Head of caudate nucleus (tissue), 42 donors: ENCODE measurements around the gene KIZ.

Experiments used
- DNase-seq, 42 donors: peaks; one replicate each; pipeline versions ENCODE4 v3.0.0 to v3.0.0-alpha.2; 2020 to 2021; ENCODE audit warnings: mixed read lengths in 7 of 42
- intact Hi-C: fragments of 100-400 bp; cut with DNase I; formaldehyde crosslinking; loops from one replicate; pipeline ENCODE4 v1.15.0; 2022

Gene KIZ

DNA sequence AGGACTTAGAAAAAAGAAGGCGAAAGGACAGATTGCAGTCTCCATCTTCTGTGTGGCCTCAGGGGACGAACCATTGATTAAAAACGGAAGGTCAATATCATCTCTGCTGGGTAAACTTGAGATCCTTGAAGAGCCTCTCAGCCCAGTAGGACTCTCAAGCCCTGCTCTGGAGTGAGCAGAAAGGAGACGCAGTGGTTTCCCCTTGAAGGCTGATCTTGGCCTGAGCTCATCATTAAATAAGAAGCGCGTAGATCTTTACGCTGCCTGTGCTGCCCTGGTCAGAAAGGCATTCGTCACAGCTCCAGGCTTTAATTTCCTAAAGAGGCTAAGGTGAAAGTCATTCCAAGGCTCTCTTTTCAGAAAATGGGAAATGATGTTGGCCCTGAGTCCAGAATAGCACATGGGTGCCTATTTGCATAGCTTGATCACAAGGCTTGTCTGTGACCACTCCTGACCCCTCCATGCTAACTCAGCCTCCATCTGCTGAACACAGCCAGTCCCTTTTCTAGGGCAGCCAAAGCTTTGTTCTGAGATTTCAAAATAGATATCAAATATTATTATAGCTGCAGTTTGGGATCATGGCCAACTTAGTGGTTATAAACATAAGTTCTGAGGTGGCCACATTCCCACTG, 148.0 kb downstream of the KIZ start:
- DNase-seq, result no peak
- intact Hi-C loops, result no loop called here

DNA sequence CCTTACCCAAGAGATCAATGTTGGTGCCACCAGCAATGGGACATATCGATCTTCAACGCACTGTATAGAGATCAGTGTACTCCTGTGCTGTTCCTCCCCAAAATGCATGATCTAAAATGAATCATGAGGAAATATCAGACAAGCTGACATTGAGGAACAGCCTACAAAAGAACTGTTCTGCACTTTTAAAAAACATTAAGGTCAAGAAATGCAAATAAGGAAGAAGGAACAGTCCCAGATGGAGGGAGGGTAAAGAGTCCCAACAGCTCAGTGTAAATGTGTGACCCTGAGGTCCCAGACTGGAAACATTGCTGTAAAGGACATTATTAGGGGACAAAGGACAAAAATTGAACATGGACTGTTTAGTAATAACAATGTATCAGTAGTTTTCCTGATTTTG, 152.9 kb downstream of the KIZ start:
- DNase-seq, result no peak
- intact Hi-C loops, result no loop called here

DNA sequence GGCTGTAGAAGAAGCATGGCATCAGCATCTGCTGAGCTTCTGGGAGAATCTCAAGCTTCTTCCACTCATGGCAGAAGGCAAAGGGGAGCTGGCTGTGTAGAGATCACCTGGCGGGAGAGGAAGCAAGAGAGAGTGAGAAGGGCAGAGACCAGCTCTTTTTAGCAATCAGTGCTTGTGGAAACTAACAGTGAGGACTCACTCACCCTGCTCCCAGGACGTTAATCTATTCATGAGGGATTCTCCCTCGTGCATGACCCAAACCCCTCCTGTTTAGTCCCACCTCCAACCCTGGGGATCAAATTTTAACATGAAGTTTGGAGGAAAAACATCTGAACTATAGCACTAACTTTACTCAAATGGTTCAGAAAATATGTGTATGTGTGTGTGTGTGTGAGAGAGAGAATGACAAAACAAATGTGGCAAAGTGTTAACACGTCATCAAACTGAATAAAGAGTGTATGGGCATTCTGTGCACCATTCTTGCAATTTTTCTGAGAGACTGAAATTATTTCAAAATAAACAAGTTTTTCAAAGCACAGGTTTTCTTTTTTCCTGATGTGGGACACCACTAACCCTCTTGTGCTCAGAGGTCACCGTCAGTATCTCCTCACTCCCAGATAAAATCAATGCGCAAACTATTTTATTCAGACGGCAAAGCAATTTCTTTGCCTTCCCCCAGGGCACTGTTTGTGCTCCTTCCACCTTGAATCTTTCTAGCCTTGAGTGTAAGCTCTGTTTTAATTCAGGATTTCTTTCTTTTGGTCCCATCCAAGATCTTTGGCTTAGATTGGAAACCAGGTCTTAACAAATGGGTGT, 154.0 kb downstream of the KIZ start:
- intact Hi-C loops, result no loop called here
- DNase-seq, result no peak

DNA sequence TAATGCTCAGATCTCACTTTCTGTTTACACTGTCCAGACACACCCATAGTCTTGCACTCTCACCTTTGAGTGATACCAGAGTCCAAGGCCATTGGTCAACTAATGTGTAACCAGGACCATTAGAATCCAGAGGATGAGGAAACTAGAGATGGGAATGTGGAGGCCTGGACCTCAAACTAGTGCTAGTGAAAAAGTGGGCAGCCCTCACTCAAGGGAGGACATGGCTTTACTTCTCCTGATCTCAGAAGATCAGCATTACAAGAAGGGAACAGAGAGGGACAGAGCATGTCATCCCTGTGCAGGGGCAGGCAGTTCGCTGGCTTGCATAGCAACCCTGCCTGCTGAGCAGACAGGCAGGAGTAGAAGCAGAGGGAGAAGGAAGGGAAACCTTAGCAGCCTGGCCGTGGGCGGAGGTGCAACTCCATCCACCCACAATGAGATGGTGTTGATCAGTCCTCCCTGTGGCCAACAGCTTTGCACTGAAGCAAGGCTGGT, 154.7 kb downstream of the KIZ start:
- DNase-seq, result no peak
- intact Hi-C loops, result no loop called here

DNA sequence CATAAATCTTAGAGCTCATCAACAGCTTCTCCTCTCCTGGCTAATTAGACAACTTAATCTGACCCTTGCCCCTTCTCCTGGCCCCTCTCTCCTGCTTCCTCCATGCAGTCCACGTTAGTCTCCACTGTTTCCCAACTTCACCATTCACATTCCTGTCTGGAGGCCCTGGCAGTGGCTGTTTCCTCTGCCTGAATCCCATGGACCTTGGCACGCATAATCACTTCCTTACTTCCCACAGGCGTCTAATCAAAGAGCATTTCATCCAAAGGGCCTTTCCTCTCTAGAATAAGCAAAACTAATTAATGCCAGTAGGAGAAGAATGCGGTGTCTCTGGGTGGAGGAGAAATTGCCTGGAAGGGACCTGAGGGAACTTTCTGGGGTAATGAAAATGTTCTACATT, 160.9 kb downstream of the KIZ start:
- no peak for DNase-seq
- intact Hi-C loops, result no loop called here

DNA sequence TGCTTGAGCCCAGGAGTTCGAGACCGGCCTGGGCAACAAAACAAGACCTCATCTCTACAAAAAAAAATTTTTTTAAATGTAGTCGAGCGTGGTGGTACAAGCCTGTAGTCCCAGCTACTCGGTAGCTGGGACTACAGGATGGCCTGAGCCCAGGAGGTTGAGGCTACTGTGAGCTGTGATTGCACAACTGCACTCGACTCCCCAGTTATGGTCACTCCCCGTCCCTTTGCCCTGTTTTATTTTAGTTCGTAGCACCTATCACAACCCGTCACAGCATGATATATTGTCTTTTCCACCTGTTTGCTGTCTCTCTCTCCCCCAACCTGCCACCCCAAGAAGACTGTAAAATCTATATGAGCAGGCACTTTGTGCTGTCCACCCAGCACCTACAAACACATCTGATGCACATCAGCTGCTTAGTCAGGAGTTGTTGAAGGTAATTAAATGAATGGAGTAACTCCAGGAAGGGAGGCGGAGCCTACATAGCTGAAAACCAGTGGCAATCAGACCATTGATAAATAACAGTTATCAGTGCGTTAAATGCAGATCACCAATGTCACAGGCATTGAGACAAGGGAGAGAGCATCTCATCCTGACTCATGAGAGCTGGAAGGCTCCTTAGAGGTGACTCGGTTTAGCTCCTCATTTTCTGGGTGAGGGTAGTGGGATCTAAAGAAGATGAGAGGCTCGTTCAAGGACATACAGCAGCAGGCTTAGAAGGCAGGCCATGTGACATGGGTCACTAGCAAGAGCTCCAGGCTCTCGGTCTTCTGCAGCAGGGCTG, 162.9 kb downstream of the KIZ start:
- no peak for DNase-seq
- intact Hi-C loops, result no loop called here

DNA sequence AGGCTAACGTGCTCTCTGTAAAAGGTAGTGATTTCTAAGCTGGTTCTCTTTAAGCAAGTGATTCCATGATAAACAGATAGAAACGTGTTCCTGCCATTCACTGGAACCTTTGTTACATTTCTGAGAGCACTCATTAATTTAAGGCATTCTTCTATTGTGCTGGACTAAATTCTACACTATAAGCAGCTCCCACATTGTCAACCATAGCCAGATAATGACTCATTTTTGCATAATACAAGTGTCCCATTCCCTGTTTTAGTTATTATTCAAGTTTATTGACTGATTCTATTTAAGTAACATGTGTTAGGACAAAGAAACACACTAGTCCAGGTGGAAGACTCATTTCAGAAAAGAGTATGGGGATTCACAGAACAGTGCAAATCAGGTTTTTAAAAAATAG, 163.8 kb downstream of the KIZ start:
- intact Hi-C loops, result no loop called here
- DNase-seq, result no peak

DNA sequence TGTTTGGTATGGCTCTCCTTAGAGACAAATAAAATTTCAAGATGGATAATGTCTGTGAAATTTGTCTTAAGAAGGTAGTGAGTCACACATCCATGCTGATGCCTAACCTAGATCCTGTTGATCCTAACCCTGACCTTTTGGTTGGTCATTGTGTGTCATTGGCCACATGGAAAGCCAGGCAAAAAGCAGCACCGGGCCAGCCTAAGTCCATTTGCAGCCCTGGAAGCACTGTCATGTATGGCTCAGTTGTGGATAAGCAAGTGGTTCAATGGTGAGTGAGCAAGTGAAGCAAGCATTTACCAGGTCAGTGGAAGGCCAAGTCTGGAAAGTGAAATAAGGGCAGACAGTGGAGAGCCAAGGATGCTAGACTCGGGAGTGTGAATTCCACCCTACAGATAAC, 165.1 kb downstream of the KIZ start:
- intact Hi-C loops, result no loop called here
- DNase-seq, result no peak

DNA sequence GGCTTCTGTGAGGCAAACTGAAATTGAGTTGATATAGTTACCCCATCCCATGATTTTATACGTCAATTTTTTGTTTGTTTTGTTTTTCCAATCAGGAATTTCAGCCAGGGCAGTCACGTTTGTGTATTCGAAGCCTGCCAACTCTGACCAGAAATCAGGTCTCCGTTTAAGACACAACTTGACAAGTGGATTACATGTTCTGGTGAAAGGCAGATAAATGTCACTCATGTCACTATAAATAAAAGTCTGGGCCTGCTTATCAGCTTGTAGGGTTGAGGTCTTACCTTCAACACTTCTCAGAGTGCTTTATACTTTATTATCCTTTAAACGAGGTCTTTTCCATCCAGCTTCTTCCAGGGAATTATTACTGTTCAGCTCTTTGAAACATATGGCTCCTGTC, 168.9 kb downstream of the KIZ start:
- no peak for DNase-seq
- intact Hi-C loops, result no loop called here
